ENCODE measurements around the gene KCTD20. TPM values are rescaled to one million over a fixed set of nuclear protein-coding genes. Genes with fewer than 3 reads are reported as not detected.

KCTD20 gene
- total and polyA plus RNA-seq, 9 of the 15 experiments (the other 6 are each of a cell fraction or from before 2014, with no cell fraction given), result 28.9 to 160 (median 70.6) TPM

DNA sequence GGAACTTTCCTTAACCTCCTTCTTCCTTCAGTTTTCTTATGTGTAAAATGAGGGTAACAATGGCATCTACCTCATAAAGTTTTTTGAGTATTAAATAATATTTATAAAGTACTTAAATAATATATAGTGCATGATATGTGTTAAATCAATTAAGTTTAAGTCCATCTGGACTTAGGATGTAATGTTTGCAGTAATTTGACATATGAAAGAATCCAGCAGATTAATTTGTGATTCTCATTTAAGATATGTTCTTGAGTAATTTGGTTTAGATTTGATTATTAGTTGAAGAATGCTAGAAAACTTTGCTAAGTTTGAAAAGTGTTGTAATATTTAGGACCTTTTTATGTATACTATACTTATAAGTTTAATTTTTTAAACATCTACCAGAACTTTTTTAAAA lies 18.1 kb downstream of the KCTD20 start:
- intact Hi-C loops (cut with micrococcal nuclease), result no loop called here
- no TSS peak for BruUV-seq (replicated peaks)
- TF ChIP-seq ZBTB8A (IDR thresholded peaks at IDR 0.05; ENCODE audit: partially characterized antibody) (no peak), PPARD (CRISPR knock-in tag; IDR thresholded peaks at IDR 0.05) (no peak), SMARCB1 (IDR thresholded peaks at IDR 0.05; ENCODE audit: insufficient read length, low read depth) (no peak), ZNF324 (CRISPR knock-in tag; IDR thresholded peaks at IDR 0.05) (no peak), ZKSCAN1 (IDR thresholded peaks at IDR 0.05; ENCODE audit: low read depth, low read length) (no peak), NEUROD1 (IDR thresholded peaks at IDR 0.05; ENCODE audit: borderline replicate concordance, low read depth, low read length, partially characterized antibody) (no peak), YY1 (IDR thresholded peaks at IDR 0.05; ENCODE audit: borderline replicate concordance in 1 of 3, control insufficient read depth in 1 of 3, extremely low read depth in 1 of 3, insufficient read depth in 3 of 3, insufficient read length in 1 of 3, insufficient replicate concordance in 2 of 3, low read depth in 1 of 3, low read length in 2 of 3) (no peak), SMAD1 (IDR thresholded peaks at IDR 0.05; ENCODE audit: low read depth, low read length, partially characterized antibody) (no peak), SIN3A (IDR thresholded peaks at IDR 0.05; ENCODE audit: borderline replicate concordance in 2 of 2, control insufficient read depth in 1 of 2, low read depth in 2 of 2, low read length in 2 of 2) (no peak), KLF16 (IDR thresholded peaks at IDR 0.05) (no peak), SAP30 (IDR thresholded peaks at IDR 0.05; ENCODE audit: borderline replicate concordance, insufficient read depth, low read depth, low read length, poor library complexity, severe bottlenecking) (no peak), RHOXF2B (CRISPR knock-in tag; conservative IDR thresholded peaks at IDR 0.05) (no peak), SNIP1 (IDR thresholded peaks at IDR 0.05; ENCODE audit: low read depth) (no peak), FOXJ3 (CRISPR knock-in tag; IDR thresholded peaks at IDR 0.05) (no peak), HMG20B (CRISPR knock-in tag; IDR thresholded peaks at IDR 0.05) (no peak)
- TF ChIP-seq, protein P1, sequence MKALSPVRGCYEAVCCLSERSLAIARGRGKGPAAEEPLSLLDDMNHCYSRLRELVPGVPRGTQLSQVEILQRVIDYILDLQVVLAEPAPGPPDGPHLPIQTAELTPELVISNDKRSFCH (CRISPR knock-in tag; IDR thresholded peaks at IDR 0.05), result no peak
- TF ChIP-seq, protein P1 (tag; IDR thresholded peaks at IDR 0.05), result no peak
- no peak overlapping the region for H3K4me2 ChIP-seq (ENCODE audit: insufficient read depth, low read length)
- H3K9me3 ChIP-seq (replicated peaks; ENCODE audit: control insufficient read depth, insufficient read depth, low read depth, low read length), result no peaks in the 10 kb centered on the region; the same call in 1 of the 2 replicates
- peaks cover 17% of the 10 kb centered on the region for H3K36me3 ChIP-seq (ENCODE audit: control insufficient read depth, insufficient read depth, low read length)
- H3K27me3 ChIP-seq (ENCODE audit: control insufficient read depth in 2 of 2, insufficient read depth in 2 of 2, low read length in 2 of 2), result no peaks in the 10 kb centered on the region
- H3K9ac ChIP-seq (ENCODE audit: insufficient read depth in 1 of 2, low read depth in 2 of 2, low read length in 2 of 2), result no peak overlapping the region
- H4K20me1 ChIP-seq (replicated peaks; ENCODE audit: control insufficient read depth, insufficient read depth, low read length), result no peaks in the 10 kb centered on the region; the same call in 1 of the 2 replicates
- in situ Hi-C loops (cut with MboI), result no loop called here
- no peak overlapping the region for H3K4me3 ChIP-seq
- peaks cover 89% of the 10 kb centered on the region for H3K79me2 ChIP-seq (ENCODE audit: control insufficient read depth, insufficient read depth, low read length)
- ChIA-PET CTCF (ENCODE audit: low intra/inter-chr PET ratio) (no interaction called here), POLR2A (interaction anchor here (1.1 to 2.2 kb wide), 2 partner anchors 10 to 16 kb away, joined by 6 to 11 read pairs; no protein-coding TSS in a partner anchor)
- no peak for ATAC-seq
- peaks cover 0 to 4% of the 10 kb centered on the region in 2 experiments; a peak in 4 of 5 replicates for H3K4me1 ChIP-seq (replicated peaks in 1 of 2; ENCODE audit: control insufficient read depth in 2 of 2, insufficient read depth in 2 of 2, low read length in 2 of 2)
- H3K27ac ChIP-seq (ENCODE audit: extremely low read depth, low read depth, low read length), result no peak overlapping the region
- H3K9me1 ChIP-seq (ENCODE audit: control insufficient read depth, insufficient read depth, low read length), result no peaks in the 10 kb centered on the region
- H2AFZ ChIP-seq (ENCODE audit: low read depth, low read length), result no peak overlapping the region
- DNase-seq (ENCODE audit: extremely low read depth in 1 of 4, low spot score in 3 of 4), result no peak
- no peak for FAIRE-seq
